GM19193 (cell line): ENCODE results near the gene AVP.

ENCODE experiments used
- POLR2A ChIP-seq: IDR thresholded peaks from 4 replicates; pipeline ENCODE4 v1.6.1; 2011; ENCODE audit not compliant: insufficient read depth, insufficient read length; ENCODE audit errors: extremely low read depth

The AVP gene

GRCh38 chr20:3044336-3044965 is 40.1 kb downstream of the AVP start:
- no peak for TF ChIP-seq POLR2A

DNA sequence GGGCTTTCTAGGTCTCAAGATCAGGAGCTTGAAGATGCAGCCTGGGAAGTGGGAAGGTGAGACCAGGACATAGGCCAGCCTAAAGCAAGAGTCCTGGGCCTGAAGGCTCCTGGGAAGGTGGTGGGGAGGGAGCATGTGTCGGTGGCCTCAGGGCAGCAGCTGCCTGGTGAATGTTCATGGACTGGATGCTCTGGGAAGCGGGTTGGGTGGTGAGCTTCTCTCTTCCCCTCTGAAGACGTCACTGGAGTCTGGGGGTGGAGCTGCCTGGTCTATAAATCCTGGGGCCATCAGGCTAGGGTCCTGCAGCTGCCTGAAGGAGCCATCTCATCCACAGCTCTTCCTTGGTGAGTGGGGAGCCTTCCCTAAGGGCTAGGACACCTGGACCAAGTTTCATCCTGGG is 41.2 kb downstream of the AVP start, which contains the start of gene GNRH2:
TSS of gene GNRH2 (plus strand) at position 301 of the 400 bp plus-strand sequence. CDS start 793 bp downstream, outside the sequence.
- no peak for TF ChIP-seq POLR2A

DNA sequence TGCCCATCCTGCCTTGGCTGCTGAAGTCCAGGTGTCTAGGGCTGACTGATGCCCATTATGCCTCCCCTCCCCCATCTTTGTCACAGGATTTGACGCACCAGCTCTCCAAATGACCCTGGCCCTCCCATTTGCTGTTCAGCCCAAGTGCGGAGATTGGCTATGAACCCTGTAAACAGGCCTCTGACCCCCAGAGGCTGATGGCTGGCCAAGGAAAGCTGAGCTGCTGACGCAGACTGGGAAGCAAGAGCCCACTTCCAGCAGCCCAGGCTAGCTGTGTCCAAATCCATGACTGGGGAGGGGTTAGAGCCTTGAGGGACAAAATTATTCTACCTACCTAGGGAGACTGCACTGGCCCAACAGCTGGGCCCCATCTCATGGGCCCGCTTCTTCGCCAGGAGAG is 41.9 kb downstream of the AVP start:
- no peak for TF ChIP-seq POLR2A

- TF ChIP-seq POLR2A: no peak
These were observed 42.6 kb downstream of the AVP start for GRCh38 chr20:3041854-3042409.

DNA sequence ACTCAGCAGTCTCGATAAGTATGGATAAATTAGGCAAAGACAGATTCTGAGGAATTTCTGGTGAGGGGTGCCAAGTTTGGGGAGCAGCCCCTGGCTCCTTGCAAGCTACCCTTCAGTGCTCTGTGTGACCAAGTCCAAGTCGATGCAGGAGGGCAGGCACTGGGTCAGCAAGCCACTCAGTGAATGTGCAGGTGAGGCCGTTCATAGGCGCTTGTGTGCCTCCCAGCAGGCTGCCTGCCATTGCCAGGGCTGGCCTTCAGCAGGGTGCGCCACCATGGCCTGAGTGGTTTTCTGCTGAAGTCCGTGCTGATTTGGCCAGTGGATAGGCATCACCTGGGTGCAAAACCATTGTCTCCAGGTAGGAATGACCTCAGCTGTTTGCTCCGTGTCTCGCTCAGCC is 44.4 kb downstream of the AVP start:
- no peak for TF ChIP-seq POLR2A

- no peak for TF ChIP-seq POLR2A
These were observed 45.1 kb downstream of the AVP start for GRCh38 chr20:3039426-3039825.

- TF ChIP-seq POLR2A: no peak
These were observed 46.1 kb downstream of the AVP start for GRCh38 chr20:3038454-3038853.

DNA sequence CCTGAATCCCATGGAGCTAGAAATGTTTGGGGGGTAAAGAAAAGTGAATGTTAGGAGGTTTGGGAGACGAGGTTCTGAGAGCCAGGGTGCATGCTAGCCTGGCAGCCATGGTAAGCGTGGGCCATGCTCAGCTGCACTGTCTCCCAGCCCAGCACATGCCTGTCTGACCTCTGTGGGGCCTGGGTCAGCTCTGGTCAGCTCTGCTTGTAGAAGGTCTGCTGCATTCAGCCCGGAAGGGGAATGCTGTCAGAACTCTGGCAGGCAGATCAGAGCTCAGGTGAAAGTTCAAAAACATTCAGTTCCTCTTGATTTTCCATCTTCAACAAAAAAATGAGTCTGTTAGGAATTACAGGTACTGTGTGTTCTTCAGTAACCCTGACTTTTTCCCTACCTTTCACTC is 46.9 kb downstream of the AVP start:
- TF ChIP-seq POLR2A: no peak

GRCh38 chr20:3032624-3033023 is 51.9 kb downstream of the AVP start:
- no peak for TF ChIP-seq POLR2A
